Fibroblast of lung (primary cell): ENCODE results near the gene PFN3. TPM values are rescaled to one million over a fixed set of nuclear protein-coding genes. Genes with fewer than 3 reads are reported as not detected.
A peak's percentile ranks its signal among the peaks of the same experiment; 100 is the strongest.

Experiments used
- DNase-seq, 2 donors: peaks; one replicate each; pipeline versions ENCODE4 v3.0.0 to v3.0.0-alpha.2; 2010; ENCODE audit warnings: low read depth in 2 of 2
- H2AFZ ChIP-seq: 2 replicates; pipeline ENCODE4 v1.5.1; 2012; ENCODE audit warnings: low read length, control low read depth, inconsistent platforms
- H3K27ac ChIP-seq: 2 replicates; pipeline ENCODE4 v1.5.1; 2011; ENCODE audit warnings: low read length, control low read depth; ENCODE audit not compliant: insufficient read depth
- H3K27me3 ChIP-seq: 2 replicates; pipeline ENCODE4 v1.5.1; 2011; ENCODE audit warnings: mild to moderate bottlenecking, low read length; ENCODE audit not compliant: control insufficient read depth, insufficient read depth
- H3K36me3 ChIP-seq: 2 replicates; pipeline ENCODE4 v1.5.1; 2011; ENCODE audit warnings: low read length; ENCODE audit not compliant: control insufficient read depth, insufficient read depth
- H3K4me1 ChIP-seq: 2 replicates; pipeline ENCODE4 v1.5.1; 2011; ENCODE audit warnings: low read length; ENCODE audit not compliant: control insufficient read depth, insufficient read depth; ENCODE audit errors: extremely low read depth
- H3K4me2 ChIP-seq: 2 replicates; pipeline ENCODE4 v1.5.1; 2011; ENCODE audit warnings: low read length, control low read depth; ENCODE audit not compliant: insufficient read depth; ENCODE audit errors: extremely low read depth
- H3K4me3 ChIP-seq, 4 experiments: fragments of 200-600 bp in 1 of 4; sonication (generic) in 1 of 4; replicated peaks in 1 of 4; 2 replicates each; pipeline ENCODE4 v1.5.1; 2011 to 2016; ENCODE audit warnings: low read length in 4 of 4, low read depth in 3 of 4, mild to moderate bottlenecking in 3 of 4, control low read depth in 2 of 4, inconsistent platforms in 1 of 4, mixed read lengths in 1 of 4; ENCODE audit not compliant: insufficient read depth in 1 of 4; ENCODE audit errors: control extremely low read depth in 1 of 4
- H3K79me2 ChIP-seq: 2 replicates; pipeline ENCODE4 v1.5.1; 2012; ENCODE audit warnings: mild to moderate bottlenecking, low read length, inconsistent platforms; ENCODE audit not compliant: control insufficient read depth, insufficient read depth
- H3K9ac ChIP-seq: 2 replicates; pipeline ENCODE4 v1.5.1; 2011; ENCODE audit warnings: mild to moderate bottlenecking, low read length, control low read depth; ENCODE audit not compliant: insufficient read depth
- H3K9me3 ChIP-seq: 2 replicates; pipeline ENCODE4 v1.5.1; 2012; ENCODE audit warnings: low read depth, low read length; ENCODE audit not compliant: control insufficient read depth, insufficient read depth
- H4K20me1 ChIP-seq: 2 replicates; pipeline ENCODE4 v1.5.1; 2011; ENCODE audit warnings: low read length; ENCODE audit not compliant: control insufficient read depth, insufficient read depth; ENCODE audit errors: extremely low read depth
- EZH2 ChIP-seq: IDR thresholded peaks from 2 replicates; pipeline ENCODE4 v1.5.1; 2012; ENCODE audit warnings: low read length, control low read depth, mild to moderate bottlenecking; ENCODE audit errors: missing control alignments
- polyA minus RNA-seq: library from RNA; depleted of rRNA, polyadenylated mRNA; stranded (reverse); fragments of >200 nt; gene quantifications from 2 replicates; pipeline ENCODE4 v1.2.3, GENCODE V29; 2011; ENCODE audit warnings: low replicate concordance
- polyA plus RNA-seq, 2 donors: library from polyadenylated mRNA; depleted of rRNA in 1 of 2; stranded (reverse) in 1 of 2; unstranded in 1 of 2; fragments of >200 nt; gene quantifications; 2 replicates each; pipeline ENCODE4 v1.2.1, GENCODE V29; 2011 to 2012; ENCODE audit warnings: missing spikeins in 1 of 2
- total RNA-seq: library from RNA; depleted of rRNA; stranded (reverse); fragments of >200 nt; gene quantifications from 2 replicates; pipeline ENCODE4 v1.2.1, GENCODE V29; 2014
- TF ChIP-seq, protein P1 (sequence below), 2 donors: IDR thresholded peaks in 1 of 2; conservative IDR thresholded peaks in 1 of 2; 1 replicate in 1 of 2; 2 replicates in 1 of 2; pipeline ENCODE4 v1.5.1; 2011 to 2012; ENCODE audit warnings: low read length in 2 of 2, control low read depth in 1 of 2, inconsistent platforms in 1 of 2, low read depth in 1 of 2, mild to moderate bottlenecking in 1 of 2

Gene PFN3, protein sequence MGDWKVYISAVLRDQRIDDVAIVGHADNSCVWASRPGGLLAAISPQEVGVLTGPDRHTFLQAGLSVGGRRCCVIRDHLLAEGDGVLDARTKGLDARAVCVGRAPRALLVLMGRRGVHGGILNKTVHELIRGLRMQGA
- not detected in 2 replicates for total RNA-seq
- polyA plus RNA-seq, result not detected in 2 replicates
- polyA plus RNA-seq (2012), result not detected in 2 replicates
- not detected in 2 replicates for polyA minus RNA-seq

DNA sequence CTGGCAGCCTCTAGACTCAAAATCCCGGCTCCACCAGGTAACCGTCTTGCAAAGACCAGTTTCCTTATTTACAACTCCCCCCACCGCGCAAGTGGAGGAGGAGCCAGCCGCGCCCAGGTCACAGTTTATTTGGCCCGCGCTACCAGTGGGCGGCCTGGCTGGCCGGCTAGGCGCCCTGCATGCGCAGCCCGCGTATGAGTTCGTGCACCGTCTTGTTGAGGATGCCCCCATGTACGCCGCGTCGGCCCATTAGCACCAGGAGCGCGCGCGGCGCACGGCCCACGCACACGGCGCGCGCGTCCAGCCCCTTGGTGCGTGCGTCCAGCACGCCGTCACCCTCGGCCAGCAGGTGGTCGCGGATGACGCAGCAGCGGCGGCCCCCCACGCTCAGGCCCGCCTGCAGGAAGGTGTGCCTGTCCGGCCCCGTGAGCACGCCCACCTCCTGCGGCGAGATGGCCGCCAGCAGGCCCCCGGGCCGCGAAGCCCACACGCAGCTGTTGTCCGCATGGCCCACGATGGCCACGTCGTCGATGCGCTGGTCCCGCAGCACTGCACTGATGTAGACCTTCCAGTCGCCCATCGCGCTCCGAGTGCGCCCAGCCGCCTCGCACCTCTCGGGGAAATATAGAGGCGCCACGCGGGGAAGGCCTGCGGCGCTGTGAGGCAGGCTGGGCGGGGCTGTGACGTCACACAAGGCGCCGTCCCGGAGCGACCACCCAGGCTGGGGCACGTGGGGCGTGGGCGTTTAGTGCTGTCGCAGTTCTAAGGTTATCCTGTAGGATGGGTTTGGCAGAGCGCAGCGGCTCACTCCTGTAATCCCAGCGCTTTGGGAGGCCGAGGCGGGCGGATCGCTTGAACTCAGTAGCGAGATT lies at the start of gene PFN3:
Gene PFN3 (minus strand): TSS at position 665 of the 872 bp plus-strand sequence. CDS start 85 bp downstream, at position 580.
- Histone ChIP-seq H3K4me1 (peaks cover 3% of the 10 kb centered on the region), H3K27ac (no peak within 1 kb of the TSS), H4K20me1 (no peaks in the 10 kb centered on the region), H2AFZ (no peak within 1 kb of the TSS), H3K79me2 (no peaks in the 10 kb centered on the region), H3K9ac (no peak within 1 kb of the TSS), H3K36me3 (no peaks in the 10 kb centered on the region), H3K4me2 (peak within 1 kb of the TSS; percentile 5), H3K27me3 (peaks cover 48% of the 10 kb centered on the region), H3K4me3 (no peak within 1 kb of the TSS), H3K9me3 (no peaks in the 10 kb centered on the region)
- peak; percentile 32 to 33 for DNase-seq
- TF ChIP-seq, protein P1, sequence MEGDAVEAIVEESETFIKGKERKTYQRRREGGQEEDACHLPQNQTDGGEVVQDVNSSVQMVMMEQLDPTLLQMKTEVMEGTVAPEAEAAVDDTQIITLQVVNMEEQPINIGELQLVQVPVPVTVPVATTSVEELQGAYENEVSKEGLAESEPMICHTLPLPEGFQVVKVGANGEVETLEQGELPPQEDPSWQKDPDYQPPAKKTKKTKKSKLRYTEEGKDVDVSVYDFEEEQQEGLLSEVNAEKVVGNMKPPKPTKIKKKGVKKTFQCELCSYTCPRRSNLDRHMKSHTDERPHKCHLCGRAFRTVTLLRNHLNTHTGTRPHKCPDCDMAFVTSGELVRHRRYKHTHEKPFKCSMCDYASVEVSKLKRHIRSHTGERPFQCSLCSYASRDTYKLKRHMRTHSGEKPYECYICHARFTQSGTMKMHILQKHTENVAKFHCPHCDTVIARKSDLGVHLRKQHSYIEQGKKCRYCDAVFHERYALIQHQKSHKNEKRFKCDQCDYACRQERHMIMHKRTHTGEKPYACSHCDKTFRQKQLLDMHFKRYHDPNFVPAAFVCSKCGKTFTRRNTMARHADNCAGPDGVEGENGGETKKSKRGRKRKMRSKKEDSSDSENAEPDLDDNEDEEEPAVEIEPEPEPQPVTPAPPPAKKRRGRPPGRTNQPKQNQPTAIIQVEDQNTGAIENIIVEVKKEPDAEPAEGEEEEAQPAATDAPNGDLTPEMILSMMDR (conservative IDR thresholded peaks at IDR 0.05 in 1 of 2, IDR thresholded peaks at IDR 0.05 in 1 of 2; ENCODE audit: low read depth in 1 of 2, low read length in 2 of 2), result no peak
- TF ChIP-seq EZH2, result peak; percentile 93

DNA sequence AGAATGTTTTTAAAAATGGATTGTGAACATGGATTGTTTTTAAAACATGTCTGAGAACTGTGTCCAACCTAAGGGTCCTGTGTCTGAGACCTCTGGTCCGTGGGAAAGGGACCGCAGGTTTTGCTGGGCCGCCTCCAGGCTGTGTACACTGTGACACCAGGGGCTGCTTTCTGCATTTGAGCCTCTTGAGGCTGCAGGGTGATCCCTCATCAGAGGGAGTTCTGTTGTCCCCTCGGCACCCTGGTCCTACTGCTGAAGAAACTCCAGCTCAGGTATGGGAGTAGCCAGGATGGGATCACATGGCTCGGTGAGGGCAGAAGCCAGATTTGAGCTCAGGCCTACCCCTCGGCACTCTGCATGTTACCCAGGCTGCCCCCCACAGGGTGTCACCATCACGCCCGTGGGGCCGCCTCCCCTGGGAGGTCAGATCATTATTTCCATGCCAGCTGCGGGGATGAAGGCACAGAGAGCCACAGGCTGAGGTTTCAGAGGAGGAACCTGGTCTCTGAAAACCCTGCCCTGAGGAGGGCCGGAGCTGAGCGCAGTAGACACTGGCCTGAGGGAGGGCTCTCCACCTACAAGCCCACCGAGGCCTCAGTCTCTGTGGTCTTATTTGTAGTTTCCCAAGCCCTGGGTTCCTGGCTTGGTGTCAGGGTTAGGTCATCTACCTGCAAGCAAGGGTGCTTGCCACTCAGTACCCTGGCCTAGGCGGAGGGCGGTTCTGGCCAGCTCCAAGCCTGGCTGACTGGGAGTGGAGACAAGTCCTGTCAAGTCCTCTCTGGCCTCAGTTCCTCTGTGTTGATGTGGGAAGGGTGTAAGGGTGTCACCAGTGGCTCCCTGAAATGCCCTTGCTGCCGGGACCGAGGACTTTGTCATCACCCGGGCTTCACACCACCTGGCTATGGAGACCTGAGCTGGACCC lies 48.9 kb upstream of the PFN3 start:
- no peaks in the 10 kb centered on the region for H4K20me1 ChIP-seq

More for the DNA sequence above, 48.9 kb upstream of the PFN3 start:
- Histone ChIP-seq H3K79me2 (no peaks in the 10 kb centered on the region), H3K27ac (no peak overlapping the region), H3K9me3 (no peaks in the 10 kb centered on the region), H3K4me3 (no peak overlapping the region), H3K27me3 (no peaks in the 10 kb centered on the region), H3K4me1 (peaks cover 15% of the 10 kb centered on the region), H3K9ac (no peak overlapping the region), H3K36me3 (no peaks in the 10 kb centered on the region), H2AFZ (no peak overlapping the region), H3K4me2 (no peak overlapping the region)
- no peak for DNase-seq
- TF ChIP-seq, protein P1 (conservative IDR thresholded peaks at IDR 0.05 in 1 of 2, IDR thresholded peaks at IDR 0.05 in 1 of 2; ENCODE audit: low read depth in 1 of 2, low read length in 2 of 2), result no peak
- TF ChIP-seq EZH2, result no peak
